Heart left ventricle (tissue), 13 donors: ENCODE data around the gene GNG3.

ENCODE experiments used
- POLR2A ChIP-seq, 2 donors: fragments of 450-650 bp; IDR thresholded peaks; one replicate each; pipeline ENCODE4 v1.6.1; 2017; ENCODE audit warnings: antibody characterized with exemption in 2 of 2, mild to moderate bottlenecking in 2 of 2, moderate library complexity in 2 of 2
- TF ChIP-seq, protein P1 (sequence below), 12 donors: fragments of 200-600 bp; sonication (generic) in 4 of 12; IDR thresholded peaks; one replicate each; pipeline versions ENCODE4 v1.5.0 to v1.8.0; 2018 to 2022; ENCODE audit warnings: antibody characterized with exemption in 12 of 12, mild to moderate bottlenecking in 5 of 12
- donor health status: ischemic (EF 13 %, LVEDD 7.1; RV severe dilation, severe dysfunction).
- donor health status: DM: no; HTN: yes; CAD: no.
- donor health status: DM: no; HTN: no; CAD: no.
- donor health status: ischemic (EF 25% LVEDD 6.9; RV normal size, moderate dysfunction).
- donor health status: ischemic (EF 25% LVEDD 5.7; RV mildly dilated, moderate dysfunction).
- donor health status: ischemic (EF 35%, LVEDD 5.7; RV mildly dilated, moderate dysfunction).
- donor health status: nonischemic (EF 11% LVEDD 7.7; RV severe dilation, severe dysfunction).
- donor health status: DM: yes; HTN: yes; CAD: no.
- donor health status: PGD.
- donor health status: ischemic (EF 29% LVEDD 5.4; RV normal size, mild dysfunction).
- donor health status: nonischemic (EF 23%, LVEDD 6.1; RV moderate dilation, normal function).

GRCh38 chr11:62666259-62666926 lies 41.1 kb upstream of the GNG3 start:
- TF ChIP-seq POLR2A (IDR thresholded peaks at IDR 0.05) = no peak
- TF ChIP-seq, protein P1, sequence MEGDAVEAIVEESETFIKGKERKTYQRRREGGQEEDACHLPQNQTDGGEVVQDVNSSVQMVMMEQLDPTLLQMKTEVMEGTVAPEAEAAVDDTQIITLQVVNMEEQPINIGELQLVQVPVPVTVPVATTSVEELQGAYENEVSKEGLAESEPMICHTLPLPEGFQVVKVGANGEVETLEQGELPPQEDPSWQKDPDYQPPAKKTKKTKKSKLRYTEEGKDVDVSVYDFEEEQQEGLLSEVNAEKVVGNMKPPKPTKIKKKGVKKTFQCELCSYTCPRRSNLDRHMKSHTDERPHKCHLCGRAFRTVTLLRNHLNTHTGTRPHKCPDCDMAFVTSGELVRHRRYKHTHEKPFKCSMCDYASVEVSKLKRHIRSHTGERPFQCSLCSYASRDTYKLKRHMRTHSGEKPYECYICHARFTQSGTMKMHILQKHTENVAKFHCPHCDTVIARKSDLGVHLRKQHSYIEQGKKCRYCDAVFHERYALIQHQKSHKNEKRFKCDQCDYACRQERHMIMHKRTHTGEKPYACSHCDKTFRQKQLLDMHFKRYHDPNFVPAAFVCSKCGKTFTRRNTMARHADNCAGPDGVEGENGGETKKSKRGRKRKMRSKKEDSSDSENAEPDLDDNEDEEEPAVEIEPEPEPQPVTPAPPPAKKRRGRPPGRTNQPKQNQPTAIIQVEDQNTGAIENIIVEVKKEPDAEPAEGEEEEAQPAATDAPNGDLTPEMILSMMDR (IDR thresholded peaks at IDR 0.05) = no peak
